ENCODE results near the gene GVQW3. TPM values are rescaled to one million over a fixed set of nuclear protein-coding genes. Genes with fewer than 3 reads are reported as not detected.

Gene GVQW3
- total and polyA plus RNA-seq, 2 of the 8 experiments (the other 6 are each of a cell fraction or from before 2014, with no cell fraction given), result 5.5 to 8.1 TPM

GRCh38 chr11:76334826-76335389, 46.2 kb upstream of the GVQW3 start:
- no peak for FAIRE-seq
- no peak overlapping the region for H3K9ac ChIP-seq (replicated peaks in 1 of 4; ENCODE audit: extremely low read depth in 1 of 4, low read depth in 3 of 4, low read length in 3 of 4)

More at GRCh38 chr11:76334826-76335389, 46.2 kb upstream of the GVQW3 start:
- 96% methylated on average over 5 of the region's 5 CpGs; no CpG with 5 or more reads in 1 of the 2 experiments for WGBS, 2 experiments (ENCODE audit: extremely low coverage in 1 of 2, insufficient coverage in 1 of 2, insufficient read length in 1 of 2, insufficient replicate concordance in 2 of 2, low coverage in 1 of 2, low lambda C conversion rate in 2 of 2, missing lambda C conversion rate in 1 of 2)
- ChIA-PET POLR2A (ENCODE audit: partially characterized antibody) (no interaction called here), CTCF (ENCODE audit: partially characterized antibody) (no interaction called here)
- 0 out of 7 replicates have a peak, but pooled peaks cover 0 to 3% (median 0%) of the 10 kb centered on the region in 4 experiments for H3K27me3 ChIP-seq (replicated peaks in 1 of 4; ENCODE audit: control insufficient read depth in 3 of 4, extremely low read depth in 1 of 4, insufficient read depth in 3 of 4, low read length in 3 of 4)
- H3K4me1 ChIP-seq (replicated peaks in 1 of 4; ENCODE audit: control insufficient read depth in 3 of 4, insufficient read depth in 4 of 4, low read length in 3 of 4), result peaks cover 0 to 4% (median 3%) of the 10 kb centered on the region in 4 experiments; a peak in 4 of 7 replicates
- no peak overlapping the region for H3K14ac ChIP-seq (ENCODE audit: insufficient read length)
- peaks cover 25 to 28% of the 10 kb centered on the region in 2 experiments for H3K9me3 ChIP-seq (ENCODE audit: insufficient read depth in 2 of 2, low read depth in 1 of 2, low read length in 1 of 2)
- no peak overlapping the region for H3K18ac ChIP-seq (ENCODE audit: extremely low read depth, low read length)
- no peak overlapping the region for H4K5ac ChIP-seq (ENCODE audit: insufficient read length, low read depth, low read length)
- DNase-seq (ENCODE audit: low read depth in 1 of 2, low spot score in 2 of 2), result peak in 1 of 2 experiments; percentile 35
- H2AK5ac ChIP-seq (ENCODE audit: low read depth, low read length), result no peak overlapping the region
- no peak overlapping the region for H2BK5ac ChIP-seq (ENCODE audit: low read depth, low read length)
- no peak overlapping the region for H2BK15ac ChIP-seq (ENCODE audit: low read length)
- no peak overlapping the region for H3K56ac ChIP-seq (replicated peaks; ENCODE audit: insufficient read length, low read depth, low read length)
- no peak overlapping the region for H3K4me3 ChIP-seq (ENCODE audit: extremely low read depth in 1 of 4, insufficient read depth in 2 of 4, low read depth in 3 of 4, low read length in 4 of 4)
- no peak overlapping the region for H2AFZ ChIP-seq (ENCODE audit: low read length)
- H3K36me3 ChIP-seq (ENCODE audit: control insufficient read depth in 2 of 4, insufficient read depth in 4 of 4, low read length in 3 of 4), result no peaks in the 10 kb centered on the region
- no peak overlapping the region for H3K4ac ChIP-seq (replicated peaks; ENCODE audit: insufficient read length, low read depth, low read length)
- no peak overlapping the region for H3K23ac ChIP-seq (ENCODE audit: insufficient read length)
- no peak overlapping the region for H2BK120ac ChIP-seq (replicated peaks; ENCODE audit: low read depth, low read length)
- no peaks in the 10 kb centered on the region for H3K79me2 ChIP-seq (ENCODE audit: control insufficient read depth in 1 of 2, insufficient read depth in 2 of 2, low read length in 2 of 2)
- H2BK12ac ChIP-seq (ENCODE audit: low read depth, low read length), result no peak overlapping the region
- H4K8ac ChIP-seq (ENCODE audit: extremely low read depth, insufficient read depth, low read length), result no peak overlapping the region
- no peak overlapping the region for H3K27ac ChIP-seq (ENCODE audit: low read depth, low read length)
- H3K4me2 ChIP-seq (ENCODE audit: insufficient read depth in 1 of 2, low read depth in 2 of 2, low read length in 2 of 2), result no peak overlapping the region
- TF ChIP-seq CEBPB (IDR thresholded peaks at IDR 0.05; ENCODE audit: low read depth, low read length), result peak; percentile 81
- no peak for TF ChIP-seq E2F6 (IDR thresholded peaks at IDR 0.05)
- TF ChIP-seq SIRT6 (IDR thresholded peaks at IDR 0.05; ENCODE audit: low read length), result no peak
- no peak overlapping the region for H4K91ac ChIP-seq (replicated peaks; ENCODE audit: insufficient read length, low read length)
- no peaks in the 10 kb centered on the region for H3K23me2 ChIP-seq (ENCODE audit: low read depth, low read length)
- H4K20me1 ChIP-seq (replicated peaks in 1 of 2; ENCODE audit: control insufficient read depth in 1 of 2, insufficient read depth in 2 of 2, low read length in 2 of 2), result no peaks in the 10 kb centered on the region
- no peak overlapping the region for H2BK20ac ChIP-seq (ENCODE audit: low read length)
- H3K79me1 ChIP-seq (ENCODE audit: low read depth, low read length), result no peaks in the 10 kb centered on the region

Data from H1 (cell line).